Measurements from ENCODE around the gene PSMD1. TPM values are rescaled to one million over a fixed set of nuclear protein-coding genes. Genes with fewer than 3 reads are reported as not detected.

Gene PSMD1
- total and polyA plus RNA-seq, 2 donors = 43.9 to 81.7 TPM

GRCh38 chr2:231152800-231153557, 96.3 kb downstream of the PSMD1 start:
- no peak for DNase-seq (ENCODE audit: extremely low spot score)
- 85% methylated on average over 8 of the region's 8 CpGs for whole genome bisulfite sequencing
- Histone ChIP-seq H3K36me3 (ENCODE audit: insufficient read depth) (peaks cover 2% of the 10 kb centered on the region), H3K27ac (ENCODE audit: low read depth) (no peak overlapping the region), H3K4me3 (ENCODE audit: low read depth, low read length) (no peak overlapping the region), H3K4me1 (ENCODE audit: insufficient read depth) (no peaks in the 10 kb centered on the region)

DNA sequence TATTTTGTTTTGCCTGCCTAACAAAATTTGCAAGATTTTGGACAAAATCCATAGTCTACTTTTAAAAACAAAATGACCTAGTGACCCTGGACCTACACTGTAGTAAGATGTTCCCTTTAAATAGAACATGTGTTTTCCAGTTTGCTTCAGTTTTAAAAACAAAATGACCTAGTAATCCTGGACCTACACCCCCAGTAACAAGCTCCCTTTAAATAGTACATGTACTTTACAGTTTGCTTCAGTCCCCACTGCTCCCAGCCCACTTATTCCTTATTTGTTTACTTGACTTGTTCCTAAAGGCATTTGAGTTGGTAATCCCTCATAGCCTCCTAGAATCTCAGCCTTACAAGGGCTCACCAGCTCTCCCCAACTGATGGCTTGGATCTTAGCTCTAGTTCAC, 102.6 kb downstream of the PSMD1 start:
- Histone ChIP-seq H3K27ac (ENCODE audit: low read depth) (no peak overlapping the region), H3K36me3 (ENCODE audit: insufficient read depth) (no peaks in the 10 kb centered on the region), H3K4me1 (ENCODE audit: insufficient read depth) (peaks cover 2% of the 10 kb centered on the region), H3K4me3 (ENCODE audit: low read depth, low read length) (no peak overlapping the region)
- DNase-seq (ENCODE audit: extremely low spot score) = no peak

- DNase-seq (ENCODE audit: extremely low spot score) = no peak
- whole genome bisulfite sequencing = 92% methylated on average over 5 of the region's 5 CpGs
- Histone ChIP-seq H3K4me1 (ENCODE audit: insufficient read depth) (peaks cover 2% of the 10 kb centered on the region), H3K4me3 (ENCODE audit: low read depth, low read length) (no peak overlapping the region), H3K27ac (ENCODE audit: low read depth) (no peak overlapping the region), H3K36me3 (ENCODE audit: insufficient read depth) (no peaks in the 10 kb centered on the region)
Observed at GRCh38 chr2:231160701-231161100, 104.0 kb downstream of the PSMD1 start.

DNA sequence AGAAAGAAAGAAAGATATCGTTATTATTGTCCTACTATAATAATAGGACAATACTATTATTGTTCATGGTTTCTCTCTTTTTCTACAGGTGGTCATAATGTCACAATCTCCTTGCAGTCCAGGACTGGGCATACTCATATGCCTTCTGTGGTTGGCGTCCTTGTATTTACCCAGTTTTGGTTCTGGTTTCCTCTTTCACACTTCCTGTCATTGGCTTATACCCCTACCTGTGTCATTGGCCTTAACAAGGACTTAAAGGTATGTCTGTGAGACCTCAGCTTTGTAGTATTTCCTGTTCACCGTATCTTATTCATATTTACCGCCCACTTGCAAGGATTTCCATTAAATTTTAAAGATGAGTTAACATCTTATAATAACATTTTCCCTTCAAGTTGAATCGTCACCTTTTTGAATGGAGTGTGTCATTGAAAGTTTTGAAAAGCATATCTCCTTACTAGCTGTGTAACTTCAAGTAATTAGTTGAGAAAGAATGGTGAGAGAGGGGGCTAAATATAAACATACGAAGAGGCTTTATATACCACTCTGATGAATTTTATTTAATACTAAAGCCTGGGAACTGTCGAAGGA, 104.7 kb downstream of the PSMD1 start:
- peak overlapping the region; percentile 59 for H3K27ac ChIP-seq (ENCODE audit: low read depth)
- no peak for DNase-seq (ENCODE audit: extremely low spot score)
- H3K4me3 ChIP-seq (ENCODE audit: low read depth, low read length) = no peak overlapping the region
- H3K4me1 ChIP-seq (ENCODE audit: insufficient read depth) = peaks cover 2% of the 10 kb centered on the region
- 74% methylated on average over 7 of the region's 7 CpGs for WGBS
- H3K36me3 ChIP-seq (ENCODE audit: insufficient read depth) = peaks cover 3% of the 10 kb centered on the region

- no peak for DNase-seq (ENCODE audit: extremely low spot score)
- Histone ChIP-seq H3K4me3 (ENCODE audit: low read depth, low read length) (no peak overlapping the region), H3K4me1 (ENCODE audit: insufficient read depth) (peaks cover 2% of the 10 kb centered on the region), H3K27ac (ENCODE audit: low read depth) (peak overlapping the region; percentile 23), H3K36me3 (ENCODE audit: insufficient read depth) (peaks cover 3% of the 10 kb centered on the region)
- WGBS = 10% methylated on average over 2 of the region's 2 CpGs
Observed at GRCh38 chr2:231161877-231162329, 105.2 kb downstream of the PSMD1 start.

GRCh38 chr2:231163011-231163410, 106.3 kb downstream of the PSMD1 start:
- 96% methylated on average over 3 of the region's 3 CpGs for WGBS
- DNase-seq (ENCODE audit: extremely low spot score) = no peak
- Histone ChIP-seq H3K36me3 (ENCODE audit: insufficient read depth) (peaks cover 3% of the 10 kb centered on the region), H3K4me1 (ENCODE audit: insufficient read depth) (peaks cover 2% of the 10 kb centered on the region), H3K27ac (ENCODE audit: low read depth) (peak overlapping the region; percentile 16), H3K4me3 (ENCODE audit: low read depth, low read length) (no peak overlapping the region)

DNA sequence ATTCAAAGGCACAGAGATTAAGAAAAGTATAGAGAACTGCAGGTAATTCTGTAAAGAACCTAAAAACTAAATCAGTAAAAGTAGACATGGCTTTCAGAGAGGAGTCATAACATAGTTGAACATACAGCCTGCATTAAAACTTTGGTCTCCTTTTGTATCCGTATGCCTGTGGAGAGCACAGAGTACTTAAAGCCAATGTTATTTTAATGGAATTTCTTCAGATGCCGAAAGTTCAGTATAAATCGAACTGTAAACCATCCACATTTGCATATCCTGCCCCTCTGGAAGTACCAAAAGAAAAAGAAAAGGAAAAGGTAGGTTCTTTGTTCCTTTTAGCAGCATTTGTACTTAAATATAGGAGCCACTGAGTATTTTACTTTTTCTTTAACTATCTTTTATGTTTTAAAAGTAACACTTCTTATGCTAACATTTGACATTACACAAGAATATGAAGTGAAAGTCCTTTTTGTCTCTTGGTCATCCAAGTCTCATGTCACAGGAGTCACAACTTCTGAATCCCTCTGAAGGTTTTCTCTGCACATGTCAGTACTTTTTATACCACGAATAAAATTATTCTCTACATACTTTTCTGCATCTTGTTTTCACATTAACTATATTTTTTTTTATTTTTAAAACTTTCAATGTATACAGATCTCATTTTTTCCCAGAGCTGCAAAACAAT, 106.9 kb downstream of the PSMD1 start:
- WGBS = 91% methylated on average over 4 of the region's 4 CpGs

DNA sequence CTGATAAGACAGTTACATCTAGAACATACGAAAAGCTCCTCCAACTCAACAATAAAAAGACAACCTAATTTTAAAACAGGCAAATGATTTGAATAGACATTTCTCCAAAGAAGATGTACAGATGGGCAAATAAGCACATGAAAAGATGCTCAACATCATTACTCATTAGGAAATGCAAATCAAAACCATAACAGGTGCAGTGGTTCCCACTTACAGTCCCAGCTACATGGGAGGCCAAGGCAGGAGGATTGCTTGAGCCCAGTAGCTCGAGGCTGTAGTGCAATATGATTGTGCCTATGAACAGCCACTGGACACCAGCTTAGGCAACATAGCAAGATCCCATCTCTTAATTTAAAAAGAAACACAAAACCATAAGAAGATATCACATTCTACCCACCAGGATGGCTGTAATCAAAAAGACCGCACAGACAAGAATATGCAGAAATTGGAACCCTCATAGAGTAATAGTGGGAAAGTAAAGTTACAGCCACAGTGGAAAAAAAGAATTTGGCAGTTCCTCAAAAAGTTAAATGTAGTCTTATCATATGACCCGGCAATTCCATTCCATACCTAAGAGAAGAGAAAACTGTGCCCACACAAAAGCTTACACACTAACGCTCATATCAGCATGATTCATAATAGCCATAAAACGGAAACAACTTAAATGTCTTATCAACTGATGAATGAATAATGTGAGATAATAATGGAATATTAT, 111.2 kb downstream of the PSMD1 start:
- no peak for DNase-seq (ENCODE audit: extremely low spot score)
- H3K36me3 ChIP-seq (ENCODE audit: insufficient read depth) = peaks cover 7% of the 10 kb centered on the region
- no peak overlapping the region for H3K27ac ChIP-seq (ENCODE audit: low read depth)
- 78% methylated on average over 6 of the region's 6 CpGs for WGBS
- H3K4me3 ChIP-seq (ENCODE audit: low read depth, low read length) = no peak overlapping the region
- H3K4me1 ChIP-seq (ENCODE audit: insufficient read depth) = no peaks in the 10 kb centered on the region

More for the DNA sequence above, 106.9 kb downstream of the PSMD1 start:
- Histone ChIP-seq H3K36me3 (ENCODE audit: insufficient read depth) (peaks cover 3% of the 10 kb centered on the region), H3K27ac (ENCODE audit: low read depth) (no peak overlapping the region), H3K4me1 (ENCODE audit: insufficient read depth) (peaks cover 2% of the 10 kb centered on the region), H3K4me3 (ENCODE audit: low read depth, low read length) (no peak overlapping the region)
- no peak for DNase-seq (ENCODE audit: extremely low spot score)

DNA sequence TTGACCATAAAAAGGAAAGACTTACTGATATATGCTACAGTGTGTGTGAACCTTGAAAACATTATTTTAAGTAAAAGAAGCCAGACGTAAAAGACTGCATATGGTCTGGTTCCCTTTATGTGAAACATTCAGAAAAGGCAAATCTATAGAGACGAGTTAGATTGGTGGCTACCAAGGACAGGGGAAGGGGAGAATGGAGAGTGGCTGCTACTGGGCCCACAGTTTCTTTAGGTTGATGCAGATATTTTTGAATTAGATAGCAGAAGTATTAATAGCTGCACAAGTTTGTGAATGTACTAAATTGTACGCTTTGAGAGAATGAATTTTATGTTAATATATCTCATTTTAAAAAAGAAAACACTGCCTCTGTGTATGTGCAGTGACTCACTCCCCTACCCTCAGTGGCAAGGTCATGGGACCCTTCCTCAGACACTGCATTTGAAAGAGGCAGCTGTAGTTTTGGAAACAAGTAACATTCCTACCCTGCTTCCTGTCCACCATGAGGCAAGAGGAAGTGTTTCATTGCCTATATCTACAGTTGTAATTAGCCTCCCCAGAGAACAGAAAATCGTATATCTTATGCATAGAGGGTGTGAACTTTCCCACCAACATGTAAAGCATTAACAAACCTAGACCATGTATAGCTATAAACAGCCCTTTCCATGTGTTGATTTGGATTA, 111.9 kb downstream of the PSMD1 start:
- DNase-seq (ENCODE audit: extremely low spot score) = no peak
- WGBS = 88% methylated on average over 4 of the region's 4 CpGs

GRCh38 chr2:231169488-231169887, 112.8 kb downstream of the PSMD1 start:
- 66% methylated on average over 3 of the region's 3 CpGs for WGBS

More for the DNA sequence above, 111.9 kb downstream of the PSMD1 start:
- H3K4me1 ChIP-seq (ENCODE audit: insufficient read depth) = no peaks in the 10 kb centered on the region
- H3K36me3 ChIP-seq (ENCODE audit: insufficient read depth) = peaks cover 8% of the 10 kb centered on the region
- no peak overlapping the region for H3K4me3 ChIP-seq (ENCODE audit: low read depth, low read length)
- H3K27ac ChIP-seq (ENCODE audit: low read depth) = no peak overlapping the region

DNA sequence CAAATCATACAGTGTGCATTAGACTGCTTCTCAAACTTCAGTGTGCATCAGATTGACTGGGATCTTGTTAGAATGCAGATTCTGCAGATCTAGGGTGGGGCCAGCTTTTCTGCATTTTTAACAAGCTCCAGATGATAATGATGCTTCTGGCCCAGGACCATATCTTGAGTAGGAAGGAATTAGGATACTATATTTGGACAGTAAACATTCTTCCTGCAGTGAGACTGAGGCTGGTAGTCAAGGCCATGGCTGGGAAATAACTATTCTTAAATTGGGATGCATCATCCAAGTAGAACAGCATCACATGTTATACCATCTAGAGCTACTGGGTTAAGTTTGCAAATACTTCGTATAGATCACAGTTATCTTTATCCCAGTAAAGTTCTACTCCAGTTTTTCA, 113.4 kb downstream of the PSMD1 start:
- Histone ChIP-seq H3K27ac (ENCODE audit: low read depth) (no peak overlapping the region), H3K4me1 (ENCODE audit: insufficient read depth) (no peaks in the 10 kb centered on the region)

More at GRCh38 chr2:231169488-231169887, 112.8 kb downstream of the PSMD1 start:
- Histone ChIP-seq H3K4me3 (ENCODE audit: low read depth, low read length) (no peak overlapping the region), H3K36me3 (ENCODE audit: insufficient read depth) (peaks cover 8% of the 10 kb centered on the region), H3K27ac (ENCODE audit: low read depth) (no peak overlapping the region), H3K4me1 (ENCODE audit: insufficient read depth) (no peaks in the 10 kb centered on the region)
- no peak for DNase-seq (ENCODE audit: extremely low spot score)

GRCh38 chr2:231172025-231172424, 115.4 kb downstream of the PSMD1 start:
- WGBS = 73% methylated on average over 3 of the region's 3 CpGs
- Histone ChIP-seq H3K27ac (ENCODE audit: low read depth) (no peak overlapping the region), H3K4me1 (ENCODE audit: insufficient read depth) (no peaks in the 10 kb centered on the region), H3K4me3 (ENCODE audit: low read depth, low read length) (no peak overlapping the region), H3K36me3 (ENCODE audit: insufficient read depth) (peaks cover 5% of the 10 kb centered on the region)
- no peak for DNase-seq (ENCODE audit: extremely low spot score)

More for the DNA sequence above, 113.4 kb downstream of the PSMD1 start:
- 30% methylated on average over 1 of the region's 1 CpG for WGBS
- DNase-seq (ENCODE audit: extremely low spot score) = no peak
- Histone ChIP-seq H3K4me3 (ENCODE audit: low read depth, low read length) (no peak overlapping the region), H3K36me3 (ENCODE audit: insufficient read depth) (peaks cover 8% of the 10 kb centered on the region)

GRCh38 chr2:231174211-231174651, 117.6 kb downstream of the PSMD1 start:
- no peak for DNase-seq (ENCODE audit: extremely low spot score)
- Histone ChIP-seq H3K27ac (ENCODE audit: low read depth) (no peak overlapping the region), H3K4me1 (ENCODE audit: insufficient read depth) (no peaks in the 10 kb centered on the region), H3K36me3 (ENCODE audit: insufficient read depth) (peaks cover 5% of the 10 kb centered on the region), H3K4me3 (ENCODE audit: low read depth, low read length) (no peak overlapping the region)
- 24% methylated on average over 2 of the region's 2 CpGs for WGBS

All from urinary bladder (tissue), 4 donors.